ENCODE measurements around the gene NPAS1. TPM values are rescaled to one million over a fixed set of nuclear protein-coding genes. Genes with fewer than 3 reads are reported as not detected.
"Not testable (repeated sequence)": the region's sequence is repeated elsewhere in the genome, so short reads cannot be mapped to it uniquely, and the experiment has no call there.

Gene NPAS1
- total RNA-seq, 1 experiment from 2014 or later: 1.0 TPM

- peak; percentile 81 for DNase-seq (ENCODE audit: low read depth)
Measured at GRCh38 chr19:46990991-46991676, 28.5 kb upstream of the NPAS1 start.

- DNase-seq (ENCODE audit: low read depth): no peak
Measured at GRCh38 chr19:46992699-46993535, 26.7 kb upstream of the NPAS1 start.

- DNase-seq (ENCODE audit: low read depth): no peak
Measured at GRCh38 chr19:46993622-46994021, 26.0 kb upstream of the NPAS1 start.

GRCh38 chr19:46994141-46994686 is 25.4 kb upstream of the NPAS1 start:
- no peak for DNase-seq (ENCODE audit: low read depth)

- no peak for DNase-seq (ENCODE audit: low read depth)
Measured at GRCh38 chr19:46995492-46995891, 24.1 kb upstream of the NPAS1 start.

GRCh38 chr19:46998445-46999125 is 21.1 kb upstream of the NPAS1 start:
- no peak for DNase-seq (ENCODE audit: low read depth)

GRCh38 chr19:46999377-46999776 is 20.3 kb upstream of the NPAS1 start:
- no peak for DNase-seq (ENCODE audit: low read depth)

- DNase-seq (ENCODE audit: low read depth): no peak
Measured at GRCh38 chr19:46999878-47000277, 19.8 kb upstream of the NPAS1 start.

- no peak for DNase-seq (ENCODE audit: low read depth)
Measured at GRCh38 chr19:47000373-47000772, 19.3 kb upstream of the NPAS1 start.

- no peak for DNase-seq (ENCODE audit: low read depth)
Measured at GRCh38 chr19:47001584-47001983, 18.1 kb upstream of the NPAS1 start.

- no peak for DNase-seq (ENCODE audit: low read depth)
Measured at GRCh38 chr19:47002106-47002766, 17.4 kb upstream of the NPAS1 start.

GRCh38 chr19:47002853-47003610 is 16.6 kb upstream of the NPAS1 start:
- no peak for DNase-seq (ENCODE audit: low read depth)

GRCh38 chr19:47003611-47004465 is 15.8 kb upstream of the NPAS1 start:
- no peak for DNase-seq (ENCODE audit: low read depth)

GRCh38 chr19:47005164-47005641 is 14.4 kb upstream of the NPAS1 start:
- DNase-seq (ENCODE audit: low read depth): no peak

- DNase-seq (ENCODE audit: low read depth): peak; percentile 40
Measured at GRCh38 chr19:47005873-47006272, 13.8 kb upstream of the NPAS1 start.

GRCh38 chr19:47006496-47006895 is 13.1 kb upstream of the NPAS1 start:
- no peak for DNase-seq (ENCODE audit: low read depth)

GRCh38 chr19:47010549-47010948 is 9.1 kb upstream of the NPAS1 start:
- not testable (repeated sequence) for DNase-seq (ENCODE audit: low read depth)

GRCh38 chr19:47012617-47013016 is 7.0 kb upstream of the NPAS1 start:
- DNase-seq (ENCODE audit: low read depth): no peak

- DNase-seq (ENCODE audit: low read depth): peak; percentile 62
Measured at GRCh38 chr19:47013041-47013517, 6.6 kb upstream of the NPAS1 start.

GRCh38 chr19:47018923-47019322 is 714 bp upstream of the NPAS1 start:
- DNase-seq (ENCODE audit: low read depth): no peak
